IMR-90 (cell line): ENCODE data around the gene PLCB4.

ENCODE experiments used
- BHLHE40 ChIP-seq: fragments of 150-350 bp; IDR thresholded peaks from 2 replicates; pipeline ENCODE4 v1.6.1; 2016; ENCODE audit warnings: mild to moderate bottlenecking, low read depth, low read length
- CHD1 ChIP-seq: IDR thresholded peaks from 2 replicates; pipeline ENCODE4 v1.6.1; 2012; ENCODE audit warnings: low read depth, low read length, improper control_type of control experiment
- CTCF ChIP-seq: conservative IDR thresholded peaks from 2 replicates; pipeline ENCODE4 v1.5.1; 2012; ENCODE audit warnings: mild to moderate bottlenecking, low read depth, low read length, improper control_type of control experiment
- ELK1 ChIP-seq: fragments of 150-350 bp; IDR thresholded peaks from 2 replicates; pipeline ENCODE4 v1.6.1; 2016; ENCODE audit warnings: low read depth, mild to moderate bottlenecking, low read length, moderate library complexity, borderline replicate concordance
- MAFK ChIP-seq: IDR thresholded peaks from 2 replicates; pipeline ENCODE4 v1.6.1; 2012; ENCODE audit warnings: low read depth, low read length, improper control_type of control experiment
- MAZ ChIP-seq: IDR thresholded peaks from 2 replicates; pipeline ENCODE4 v1.6.1; 2012; ENCODE audit warnings: low read depth, mild to moderate bottlenecking, low read length, improper control_type of control experiment, moderate library complexity, borderline replicate concordance
- MXI1 ChIP-seq: IDR thresholded peaks from 2 replicates; pipeline ENCODE4 v1.6.1; 2012; ENCODE audit warnings: low read depth, mild to moderate bottlenecking, low read length, moderate library complexity, borderline replicate concordance
- POLR2A ChIP-seq: IDR thresholded peaks from 2 replicates; pipeline ENCODE4 v1.6.1; 2012; ENCODE audit warnings: mild to moderate bottlenecking, low read depth, low read length
- RAD21 ChIP-seq: IDR thresholded peaks from 2 replicates; pipeline ENCODE4 v1.6.1; 2012; ENCODE audit warnings: low read length, improper control_type of control experiment
- RCOR1 ChIP-seq: IDR thresholded peaks from 2 replicates; pipeline ENCODE4 v1.6.1; 2012; ENCODE audit warnings: mild to moderate bottlenecking, low read length, improper control_type of control experiment; ENCODE audit not compliant: insufficient replicate concordance
- RFX5 ChIP-seq: IDR thresholded peaks from 2 replicates; pipeline ENCODE4 v1.8.0; 2012; ENCODE audit warnings: low read depth, mild to moderate bottlenecking, low read length, moderate library complexity
- SMC3 ChIP-seq: fragments of 150-350 bp; IDR thresholded peaks from 2 replicates; pipeline ENCODE4 v1.6.1; 2016; ENCODE audit warnings: low read depth, mild to moderate bottlenecking, antibody characterized with exemption, low read length, moderate library complexity
- USF2 ChIP-seq: fragments of 150-350 bp; IDR thresholded peaks from 2 replicates; pipeline ENCODE4 v1.6.1; 2017; ENCODE audit warnings: mild to moderate bottlenecking, antibody characterized with exemption, low read length, low read depth

- TF ChIP-seq RAD21, result no peak
- no peak for TF ChIP-seq SMC3
- TF ChIP-seq CHD1, result no peak
- TF ChIP-seq BHLHE40, result no peak
- TF ChIP-seq CTCF, result no peak
- no peak for TF ChIP-seq RCOR1
- TF ChIP-seq RFX5, result no peak
- no peak for TF ChIP-seq MXI1
- TF ChIP-seq USF2, result no peak
- TF ChIP-seq POLR2A, result no peak
- TF ChIP-seq MAFK, result no peak
- no peak for TF ChIP-seq ELK1
- TF ChIP-seq MAZ, result no peak
Measured at GRCh38 chr20:9360431-9360830, 291.5 kb downstream of the PLCB4 start.
